GM13977 (cell line): ENCODE data around the gene GAL3ST3.

ENCODE experiments used
- DNase-seq: peaks from one replicate; pipeline ENCODE4 v3.0.0; 2012; ENCODE audit warnings: low spot score
- in situ Hi-C: fragments of 300-500 bp; cut with MboI; formaldehyde crosslinking; loops from one replicate; pipeline ENCODE4 v1.12.0; 2022; ENCODE audit warnings: low sequenced_read_pairs, low pct_unique_long_range_greater_than_20kb, mixed read lengths, inconsistent platforms; ENCODE audit not compliant: unreplicated experiment
- TF ChIP-seq, protein P1 (sequence below): IDR thresholded peaks from 2 replicates; pipeline ENCODE4 v1.5.1; 2012; ENCODE audit warnings: mild to moderate bottlenecking, control low read depth; ENCODE audit not compliant: insufficient read depth; ENCODE audit errors: extremely low read depth, missing control alignments

Gene GAL3ST3

DNA sequence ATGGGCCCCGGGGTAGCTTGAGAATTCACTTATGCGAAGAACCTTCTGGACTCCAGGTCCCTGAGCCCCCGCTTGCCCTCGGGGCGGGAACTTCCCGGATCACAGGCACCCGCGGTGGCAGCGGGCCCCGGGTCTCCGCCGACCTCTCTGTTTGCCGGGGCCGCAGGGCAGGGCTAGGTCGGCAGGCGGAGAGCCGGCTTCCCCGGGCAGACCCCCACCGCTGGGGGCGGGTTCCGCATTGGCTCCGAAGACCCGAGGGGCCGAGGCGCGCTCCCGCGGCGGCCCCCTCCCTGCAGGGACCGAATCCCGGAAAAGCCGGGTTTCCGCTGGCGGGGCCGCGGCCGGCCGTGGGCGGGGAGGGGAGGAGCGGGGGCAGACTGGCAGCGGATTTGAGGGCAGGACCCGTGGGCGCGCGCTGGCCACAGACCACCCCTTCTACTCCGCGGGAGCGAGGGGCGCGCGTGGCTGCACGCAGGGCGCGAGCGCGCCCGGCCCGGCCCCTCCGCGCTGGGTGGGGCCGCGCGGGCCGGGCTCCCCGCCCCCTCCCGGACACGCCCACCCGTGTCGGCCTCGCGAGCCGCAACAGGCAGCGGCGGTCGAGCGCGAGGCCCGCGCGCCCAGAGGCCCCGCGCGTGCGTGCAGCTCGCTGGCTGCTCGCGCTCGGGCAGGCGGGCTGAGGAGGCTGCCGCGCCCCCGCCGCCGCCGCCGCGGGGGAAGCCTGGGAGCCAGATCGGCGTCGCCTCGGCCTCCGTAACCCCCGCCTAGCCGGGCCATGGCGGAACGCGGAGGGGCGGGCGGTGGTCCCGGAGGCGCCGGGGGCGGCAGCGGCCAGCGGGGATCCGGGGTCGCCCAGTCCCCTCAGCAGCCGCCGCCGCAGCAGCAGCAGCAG, 21.0 kb upstream of the GAL3ST3 start, which contains the start of gene PACS1:
TSS of gene PACS1 (plus strand) at position 558 of the 889 bp plus-strand sequence. CDS start at position 773, 215 bp downstream.
- in situ Hi-C loops = no loop called here
- TF ChIP-seq, protein P1, sequence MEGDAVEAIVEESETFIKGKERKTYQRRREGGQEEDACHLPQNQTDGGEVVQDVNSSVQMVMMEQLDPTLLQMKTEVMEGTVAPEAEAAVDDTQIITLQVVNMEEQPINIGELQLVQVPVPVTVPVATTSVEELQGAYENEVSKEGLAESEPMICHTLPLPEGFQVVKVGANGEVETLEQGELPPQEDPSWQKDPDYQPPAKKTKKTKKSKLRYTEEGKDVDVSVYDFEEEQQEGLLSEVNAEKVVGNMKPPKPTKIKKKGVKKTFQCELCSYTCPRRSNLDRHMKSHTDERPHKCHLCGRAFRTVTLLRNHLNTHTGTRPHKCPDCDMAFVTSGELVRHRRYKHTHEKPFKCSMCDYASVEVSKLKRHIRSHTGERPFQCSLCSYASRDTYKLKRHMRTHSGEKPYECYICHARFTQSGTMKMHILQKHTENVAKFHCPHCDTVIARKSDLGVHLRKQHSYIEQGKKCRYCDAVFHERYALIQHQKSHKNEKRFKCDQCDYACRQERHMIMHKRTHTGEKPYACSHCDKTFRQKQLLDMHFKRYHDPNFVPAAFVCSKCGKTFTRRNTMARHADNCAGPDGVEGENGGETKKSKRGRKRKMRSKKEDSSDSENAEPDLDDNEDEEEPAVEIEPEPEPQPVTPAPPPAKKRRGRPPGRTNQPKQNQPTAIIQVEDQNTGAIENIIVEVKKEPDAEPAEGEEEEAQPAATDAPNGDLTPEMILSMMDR = no peak
- peak; percentile 95 for DNase-seq

DNA sequence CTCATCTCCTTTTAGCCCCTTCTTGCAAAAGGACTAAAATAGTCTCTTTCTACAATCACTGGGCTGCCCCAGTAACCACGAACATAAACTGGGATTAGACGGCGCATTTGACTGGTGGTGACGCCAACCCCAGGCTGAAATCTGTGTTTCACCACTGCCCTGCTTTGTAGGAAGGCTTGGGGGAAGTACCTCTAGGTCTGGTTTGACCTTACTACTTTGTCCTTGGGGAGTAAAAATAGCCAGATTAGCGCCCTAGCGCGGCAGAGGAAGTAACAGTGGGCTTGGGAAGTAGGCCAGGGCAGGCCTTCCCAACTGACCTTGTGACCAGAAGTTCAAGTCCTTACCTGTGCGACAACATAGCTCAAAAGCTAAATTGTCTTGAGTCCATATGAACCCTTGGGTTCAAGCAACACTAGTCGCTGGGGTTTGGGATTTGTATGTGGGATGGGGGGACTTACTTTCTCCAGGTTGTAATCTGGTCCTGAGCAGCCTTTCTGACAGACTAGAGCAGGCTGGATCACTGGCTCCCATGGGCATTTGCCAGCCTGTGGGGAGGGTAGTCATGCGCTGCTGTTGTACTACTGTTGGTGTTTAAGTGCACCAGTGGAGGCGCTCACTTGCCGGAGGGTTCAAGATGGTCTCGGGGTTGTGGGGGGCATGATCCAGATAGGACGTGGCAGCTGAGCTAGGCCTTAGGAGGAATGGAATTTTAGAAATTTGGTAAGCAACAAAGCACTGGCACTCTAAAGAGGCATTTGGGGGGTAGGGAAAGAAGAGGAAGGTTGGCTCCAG, 20.2 kb upstream of the GAL3ST3 start:
- in situ Hi-C loops = no loop called here
- TF ChIP-seq, protein P1 = peak; percentile 37
- DNase-seq = peak; percentile 65

DNA sequence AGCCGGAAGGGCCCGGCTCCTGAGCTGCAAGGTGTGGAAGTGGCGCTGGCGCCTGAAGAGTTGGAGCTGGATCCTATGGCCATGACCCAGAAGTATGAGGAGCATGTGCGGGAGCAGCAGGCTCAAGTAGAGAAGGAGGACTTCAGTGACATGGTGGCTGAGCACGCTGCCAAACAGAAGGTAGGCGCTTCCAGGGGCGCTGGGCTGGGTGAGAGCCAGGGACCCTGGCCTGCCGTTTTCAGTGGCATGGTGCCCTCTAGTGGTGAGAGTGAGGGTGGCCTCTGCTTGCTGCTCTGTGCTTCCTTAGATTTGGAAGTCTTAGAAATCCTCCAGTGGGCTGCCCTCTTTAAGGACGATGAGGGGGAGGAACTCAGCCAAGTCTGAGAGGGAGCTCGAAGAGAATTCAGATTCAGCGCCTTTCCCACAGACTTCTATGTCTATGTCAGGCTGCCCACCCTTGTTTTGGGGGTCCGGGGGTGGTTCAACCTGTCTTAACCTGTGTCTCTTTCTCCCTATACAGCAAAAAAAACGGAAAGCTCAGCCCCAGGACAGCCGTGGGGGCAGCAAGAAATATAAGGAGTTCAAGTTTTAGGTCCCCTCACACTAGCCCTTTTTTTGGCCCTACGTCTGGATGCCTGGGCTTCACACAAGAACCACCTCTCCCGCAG, 19.3 kb upstream of the GAL3ST3 start:
- in situ Hi-C loops = no loop called here
- TF ChIP-seq, protein P1 = peak; percentile 82
- peak; percentile 67 for DNase-seq

DNA sequence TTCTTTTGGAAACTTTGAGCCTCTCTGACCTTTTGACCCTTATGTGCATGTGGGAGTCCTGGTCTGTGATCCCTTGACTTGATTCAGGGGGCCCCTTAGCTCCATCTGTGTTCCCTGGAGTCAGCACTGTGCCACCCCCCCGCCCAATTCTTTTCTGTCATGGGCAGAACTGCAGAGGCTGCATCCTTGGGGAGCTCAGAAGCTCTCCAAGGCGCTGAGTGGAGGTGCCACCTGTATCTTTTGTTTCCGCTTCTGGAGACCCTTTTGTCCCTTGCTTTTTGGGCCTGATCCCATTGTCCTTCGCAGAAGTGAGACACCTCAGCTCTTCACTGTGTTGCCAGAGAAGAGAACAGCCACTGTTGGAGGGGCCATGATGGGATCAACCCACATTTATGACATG, 18.7 kb upstream of the GAL3ST3 start:
- DNase-seq = no peak
- TF ChIP-seq, protein P1 = no peak
- in situ Hi-C loops = no loop called here

DNA sequence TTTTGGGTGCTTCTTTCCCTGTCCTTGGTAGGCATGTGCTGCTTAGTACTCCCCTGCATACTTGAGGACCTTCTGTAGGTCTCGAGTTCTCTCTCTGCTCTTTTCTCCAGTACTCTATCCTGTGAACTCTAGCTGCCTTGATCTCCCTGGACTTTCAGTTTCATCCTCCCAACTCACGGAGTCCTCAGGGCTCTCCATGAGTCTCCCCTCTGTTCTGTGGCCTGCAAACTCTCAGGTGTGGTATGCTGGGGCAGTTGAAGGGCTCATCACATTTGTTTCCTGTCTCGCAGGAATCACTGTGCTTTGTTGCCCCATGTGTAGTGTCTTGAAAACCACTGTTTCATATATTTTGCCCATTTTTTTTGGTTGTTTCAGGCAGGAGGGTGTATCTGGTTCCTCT, 17.8 kb upstream of the GAL3ST3 start:
- DNase-seq = no peak
- TF ChIP-seq, protein P1 = no peak
- in situ Hi-C loops = no loop called here

DNA sequence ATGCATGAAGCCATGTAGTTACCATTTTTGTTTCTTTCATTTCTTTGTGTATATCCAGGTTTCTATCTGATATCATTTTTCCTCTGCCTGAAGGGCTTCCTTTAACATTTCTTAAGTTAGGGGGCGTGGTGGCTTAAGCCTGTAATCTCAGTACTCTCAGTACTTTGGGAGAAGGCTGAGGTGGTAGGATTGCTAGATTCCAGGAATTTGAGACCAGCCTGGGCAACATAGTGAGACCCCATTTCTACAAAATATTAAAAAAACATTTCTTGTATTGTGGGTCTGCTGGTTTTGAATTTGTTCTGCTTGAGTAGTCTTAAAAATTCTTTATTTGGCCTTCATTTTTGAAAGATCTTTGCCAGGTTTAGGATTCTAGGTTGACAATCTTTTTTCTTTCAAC, 15.6 kb upstream of the GAL3ST3 start:
- TF ChIP-seq, protein P1 = no peak
- in situ Hi-C loops = no loop called here
- DNase-seq = no peak
